Activated naive CD8-positive, alpha-beta T cell treated with anti-CD3 and anti-CD28 coated beads, Interleukin-2, amount 50 U/mL, for 24 hours (primary cell): Measurements from ENCODE around the gene ITM2B.
"Not testable (repeated sequence)": the region's sequence is repeated elsewhere in the genome, so short reads cannot be mapped to it uniquely, and the experiment has no call there.

Experiments used
- ATAC-seq: fragments of 150-1000 bp; cut with Tn5 transposase; one replicate; pipeline ENCODE4 v1.10.0; 2021
- DNase-seq: peaks from one replicate; pipeline ENCODE4 v3.0.0; 2021
- H3K27ac Mint-ChIP-seq: one replicate; pipeline ENCODE4 v1.8.0; 2021; ENCODE audit warnings: mild to moderate bottlenecking, mixed read lengths
- H3K27me3 Mint-ChIP-seq: one replicate; pipeline ENCODE4 v1.8.0; 2021; ENCODE audit warnings: mixed read lengths
- H3K36me3 Mint-ChIP-seq: one replicate; pipeline ENCODE4 v1.8.0; 2021; ENCODE audit warnings: low read depth, mixed read lengths
- H3K4me1 Mint-ChIP-seq: one replicate; pipeline ENCODE4 v1.8.0; 2021; ENCODE audit warnings: mixed read lengths
- H3K4me3 Mint-ChIP-seq: one replicate; pipeline ENCODE4 v1.8.0; 2021; ENCODE audit warnings: mild to moderate bottlenecking, moderate library complexity, mixed read lengths
- H3K9me3 Mint-ChIP-seq: one replicate; pipeline ENCODE4 v1.8.0; 2021; ENCODE audit warnings: mixed read lengths

Gene ITM2B

GRCh38 chr13:48215511-48216203 lies 17.3 kb upstream of the ITM2B start:
- peak overlapping the region; percentile 46 for H3K27ac Mint-ChIP-seq
- not testable (repeated sequence) for H3K27me3 Mint-ChIP-seq, H3K9me3 Mint-ChIP-seq, H3K36me3 Mint-ChIP-seq, H3K4me3 Mint-ChIP-seq, ATAC-seq, DNase-seq
- H3K4me1 Mint-ChIP-seq: peaks cover 29% of the 10 kb centered on the region

GRCh38 chr13:48216204-48216711 lies 16.7 kb upstream of the ITM2B start:
- Mint-ChIP-seq H3K4me3 (no peak overlapping the region), H3K36me3 (peaks cover 6% of the 10 kb centered on the region), H3K4me1 (peaks cover 35% of the 10 kb centered on the region), H3K27ac (no peak overlapping the region), H3K9me3 (peaks cover 4% of the 10 kb centered on the region), H3K27me3 (no peaks in the 10 kb centered on the region)
- ATAC-seq (no peak), DNase-seq (no peak)

- H3K27ac Mint-ChIP-seq: peak overlapping the region; percentile 84
- H3K4me3 Mint-ChIP-seq: peak overlapping the region; percentile 74
- no peak for DNase-seq
- ATAC-seq: peak; percentile 84
- H3K27me3 Mint-ChIP-seq: no peaks in the 10 kb centered on the region
- peaks cover 4% of the 10 kb centered on the region for H3K9me3 Mint-ChIP-seq
- peaks cover 5% of the 10 kb centered on the region for H3K36me3 Mint-ChIP-seq
- peaks cover 54% of the 10 kb centered on the region for H3K4me1 Mint-ChIP-seq
Measured at GRCh38 chr13:48220592-48220980, 12.4 kb upstream of the ITM2B start.

GRCh38 chr13:48220981-48221685 lies 11.9 kb upstream of the ITM2B start:
- Mint-ChIP-seq H3K9me3 (no peaks in the 10 kb centered on the region), H3K36me3 (peaks cover 2% of the 10 kb centered on the region), H3K4me1 (peaks cover 58% of the 10 kb centered on the region), H3K27me3 (no peaks in the 10 kb centered on the region), H3K4me3 (peak overlapping the region; percentile 74), H3K27ac (peak overlapping the region; percentile 84)
- ATAC-seq (no peak), DNase-seq (no peak)

- H3K4me3 Mint-ChIP-seq: peak overlapping the region; percentile 74
- H3K27me3 Mint-ChIP-seq: no peaks in the 10 kb centered on the region
- peaks cover 2% of the 10 kb centered on the region for H3K36me3 Mint-ChIP-seq
- peak overlapping the region; percentile 84 for H3K27ac Mint-ChIP-seq
- ATAC-seq: no peak
- DNase-seq: no peak
- H3K4me1 Mint-ChIP-seq: peaks cover 64% of the 10 kb centered on the region
- H3K9me3 Mint-ChIP-seq: no peaks in the 10 kb centered on the region
Measured at GRCh38 chr13:48221686-48222187, 11.3 kb upstream of the ITM2B start.

GRCh38 chr13:48222358-48223301 lies 10.4 kb upstream of the ITM2B start:
- DNase-seq (no peak), ATAC-seq (peak; percentile 51)
- H3K4me3 Mint-ChIP-seq: peak overlapping the region; percentile 74
- H3K27me3 Mint-ChIP-seq: no peaks in the 10 kb centered on the region
- peaks cover 69% of the 10 kb centered on the region for H3K4me1 Mint-ChIP-seq
- H3K27ac Mint-ChIP-seq: peak overlapping the region; percentile 77
- H3K9me3 Mint-ChIP-seq: no peaks in the 10 kb centered on the region
- no peaks in the 10 kb centered on the region for H3K36me3 Mint-ChIP-seq

GRCh38 chr13:48224701-48225100 lies 8.3 kb upstream of the ITM2B start:
- Mint-ChIP-seq H3K27ac (no peak overlapping the region), H3K36me3 (no peaks in the 10 kb centered on the region), H3K4me1 (peaks cover 77% of the 10 kb centered on the region), H3K9me3 (no peaks in the 10 kb centered on the region), H3K4me3 (no peak overlapping the region), H3K27me3 (no peaks in the 10 kb centered on the region)
- ATAC-seq (no peak), DNase-seq (no peak)

GRCh38 chr13:48230541-48230940 lies 2.5 kb upstream of the ITM2B start:
- Mint-ChIP-seq H3K27ac (peak overlapping the region; percentile 62), H3K9me3 (no peaks in the 10 kb centered on the region), H3K4me3 (no peak overlapping the region), H3K4me1 (peaks cover 61% of the 10 kb centered on the region), H3K27me3 (no peaks in the 10 kb centered on the region), H3K36me3 (no peaks in the 10 kb centered on the region)
- DNase-seq (no peak), ATAC-seq (no peak)

GRCh38 chr13:48231080-48231479 lies 1.9 kb upstream of the ITM2B start:
- H3K27ac Mint-ChIP-seq: peak overlapping the region; percentile 62
- peak overlapping the region; percentile 10 for H3K4me3 Mint-ChIP-seq
- H3K4me1 Mint-ChIP-seq: peaks cover 63% of the 10 kb centered on the region
- H3K27me3 Mint-ChIP-seq: no peaks in the 10 kb centered on the region
- ATAC-seq (no peak), DNase-seq (no peak)
- no peaks in the 10 kb centered on the region for H3K36me3 Mint-ChIP-seq
- no peaks in the 10 kb centered on the region for H3K9me3 Mint-ChIP-seq

- Mint-ChIP-seq H3K4me1 (peaks cover 63% of the 10 kb centered on the region), H3K27me3 (no peaks in the 10 kb centered on the region), H3K27ac (peak overlapping the region; percentile 92), H3K9me3 (no peaks in the 10 kb centered on the region), H3K4me3 (peak overlapping the region; percentile 89), H3K36me3 (no peaks in the 10 kb centered on the region)
- ATAC-seq (no peak), DNase-seq (no peak)
Measured at GRCh38 chr13:48231933-48232332, 1.1 kb upstream of the ITM2B start.

GRCh38 chr13:48232420-48233045 lies 473 bp upstream of the ITM2B start:
- H3K36me3 Mint-ChIP-seq: no peaks in the 10 kb centered on the region
- ATAC-seq: peak; percentile 17
- peak overlapping the region; percentile 89 for H3K4me3 Mint-ChIP-seq
- H3K27ac Mint-ChIP-seq: peak overlapping the region; percentile 92
- no peaks in the 10 kb centered on the region for H3K9me3 Mint-ChIP-seq
- H3K4me1 Mint-ChIP-seq: peaks cover 67% of the 10 kb centered on the region
- H3K27me3 Mint-ChIP-seq: no peaks in the 10 kb centered on the region
- no peak for DNase-seq

GRCh38 chr13:48233889-48234488 lies 983 bp downstream of the ITM2B start:
- Mint-ChIP-seq H3K4me1 (peaks cover 66% of the 10 kb centered on the region), H3K27ac (peak overlapping the region; percentile 91), H3K36me3 (no peaks in the 10 kb centered on the region), H3K4me3 (peak overlapping the region; percentile 89), H3K27me3 (no peaks in the 10 kb centered on the region), H3K9me3 (no peaks in the 10 kb centered on the region)
- ATAC-seq: no peak
- DNase-seq: no peak

GRCh38 chr13:48234566-48235340 lies 1.7 kb downstream of the ITM2B start:
- ATAC-seq: peak; percentile 15
- peak overlapping the region; percentile 89 for H3K4me3 Mint-ChIP-seq
- DNase-seq: no peak
- no peaks in the 10 kb centered on the region for H3K9me3 Mint-ChIP-seq
- no peaks in the 10 kb centered on the region for H3K27me3 Mint-ChIP-seq
- peak overlapping the region; percentile 91 for H3K27ac Mint-ChIP-seq
- peaks cover 68% of the 10 kb centered on the region for H3K4me1 Mint-ChIP-seq
- no peaks in the 10 kb centered on the region for H3K36me3 Mint-ChIP-seq
